Ishikawa (cell line): Measurements from ENCODE around the gene ZNF688.

Source experiments
- EP300 ChIP-seq: IDR thresholded peaks from 2 replicates; pipeline ENCODE4 v1.6.1; 2012; ENCODE audit warnings: borderline replicate concordance
- MAX ChIP-seq: IDR thresholded peaks from 2 replicates; pipeline ENCODE4 v1.6.1; 2012
- RAD21 ChIP-seq: IDR thresholded peaks from 2 replicates; pipeline ENCODE4 v1.6.1; 2012; ENCODE audit warnings: low read depth
- TAF1 ChIP-seq: IDR thresholded peaks from 2 replicates; pipeline ENCODE4 v1.6.1; 2012; ENCODE audit warnings: low read depth, mild to moderate bottlenecking
- TF ChIP-seq, protein P1 (sequence below): IDR thresholded peaks from 2 replicates; pipeline ENCODE4 v1.6.1; 2012; ENCODE audit warnings: low read depth, mild to moderate bottlenecking

DNA sequence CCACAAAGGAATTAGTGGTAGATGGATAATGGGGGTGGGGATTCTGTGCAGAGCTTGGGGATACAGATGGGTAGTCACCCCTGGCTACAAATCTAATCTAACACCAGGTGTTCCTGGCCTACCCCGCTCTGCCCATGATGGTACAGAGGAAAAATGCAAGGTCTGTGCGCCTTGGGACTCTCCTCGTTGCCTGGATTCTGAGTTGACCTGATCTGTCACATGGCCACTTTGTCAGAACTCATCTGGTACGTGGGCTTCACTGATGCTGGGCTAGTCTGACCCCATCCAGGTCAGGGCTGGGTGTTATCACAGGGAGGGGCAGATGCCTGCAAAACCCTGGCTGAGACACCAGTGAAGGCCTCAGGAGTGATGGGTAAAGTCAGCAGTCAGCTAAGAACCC, 18.6 kb downstream of the ZNF688 start:
- TF ChIP-seq, protein P1, sequence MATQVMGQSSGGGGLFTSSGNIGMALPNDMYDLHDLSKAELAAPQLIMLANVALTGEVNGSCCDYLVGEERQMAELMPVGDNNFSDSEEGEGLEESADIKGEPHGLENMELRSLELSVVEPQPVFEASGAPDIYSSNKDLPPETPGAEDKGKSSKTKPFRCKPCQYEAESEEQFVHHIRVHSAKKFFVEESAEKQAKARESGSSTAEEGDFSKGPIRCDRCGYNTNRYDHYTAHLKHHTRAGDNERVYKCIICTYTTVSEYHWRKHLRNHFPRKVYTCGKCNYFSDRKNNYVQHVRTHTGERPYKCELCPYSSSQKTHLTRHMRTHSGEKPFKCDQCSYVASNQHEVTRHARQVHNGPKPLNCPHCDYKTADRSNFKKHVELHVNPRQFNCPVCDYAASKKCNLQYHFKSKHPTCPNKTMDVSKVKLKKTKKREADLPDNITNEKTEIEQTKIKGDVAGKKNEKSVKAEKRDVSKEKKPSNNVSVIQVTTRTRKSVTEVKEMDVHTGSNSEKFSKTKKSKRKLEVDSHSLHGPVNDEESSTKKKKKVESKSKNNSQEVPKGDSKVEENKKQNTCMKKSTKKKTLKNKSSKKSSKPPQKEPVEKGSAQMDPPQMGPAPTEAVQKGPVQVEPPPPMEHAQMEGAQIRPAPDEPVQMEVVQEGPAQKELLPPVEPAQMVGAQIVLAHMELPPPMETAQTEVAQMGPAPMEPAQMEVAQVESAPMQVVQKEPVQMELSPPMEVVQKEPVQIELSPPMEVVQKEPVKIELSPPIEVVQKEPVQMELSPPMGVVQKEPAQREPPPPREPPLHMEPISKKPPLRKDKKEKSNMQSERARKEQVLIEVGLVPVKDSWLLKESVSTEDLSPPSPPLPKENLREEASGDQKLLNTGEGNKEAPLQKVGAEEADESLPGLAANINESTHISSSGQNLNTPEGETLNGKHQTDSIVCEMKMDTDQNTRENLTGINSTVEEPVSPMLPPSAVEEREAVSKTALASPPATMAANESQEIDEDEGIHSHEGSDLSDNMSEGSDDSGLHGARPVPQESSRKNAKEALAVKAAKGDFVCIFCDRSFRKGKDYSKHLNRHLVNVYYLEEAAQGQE = no peak
- no peak for TF ChIP-seq RAD21
- TF ChIP-seq MAX = no peak
- no peak for TF ChIP-seq TAF1
- no peak for TF ChIP-seq EP300
